Measurements from ENCODE around the gene SCD5. TPM values are rescaled to one million over a fixed set of nuclear protein-coding genes. Genes with fewer than 3 reads are reported as not detected.

SCD5 gene
- total RNA-seq, 2 donors from 2014 or later = 9.7 to 14.0 TPM

GRCh38 chr4:82755650-82756049 is 42.9 kb downstream of the SCD5 start:
- H3K36me3 ChIP-seq = no peaks in the 10 kb centered on the region
- TF ChIP-seq CTCF (IDR thresholded peaks at IDR 0.05) = no peak
- no peak overlapping the region for H3K4me3 ChIP-seq
- H3K27me3 ChIP-seq = no peaks in the 10 kb centered on the region
- peaks cover 0 to 8% of the 10 kb centered on the region in 2 donors for H3K4me1 ChIP-seq
- H3K27ac ChIP-seq = no peak overlapping the region
- DNase-seq (ENCODE audit: low spot score) = no peak
- H3K9me3 ChIP-seq = no peaks in the 10 kb centered on the region

- Histone ChIP-seq H3K4me1 (peaks cover 0 to 8% of the 10 kb centered on the region in 2 donors), H3K9me3 (no peaks in the 10 kb centered on the region), H3K27ac (peak overlapping the region in 1 of 2 donors; percentile 68), H3K27me3 (no peaks in the 10 kb centered on the region), H3K36me3 (no peaks in the 10 kb centered on the region), H3K4me3 (no peak overlapping the region)
- no peak for TF ChIP-seq CTCF (IDR thresholded peaks at IDR 0.05)
- no peak for DNase-seq (ENCODE audit: low spot score)
Measured at GRCh38 chr4:82754513-82755165, 44.0 kb downstream of the SCD5 start.

- DNase-seq (ENCODE audit: low spot score) = peak; percentile 82
- H3K4me1 ChIP-seq = peaks cover 0 to 8% of the 10 kb centered on the region in 2 donors
- H3K27ac ChIP-seq = peak overlapping the region in 1 of 2 donors; percentile 68
- H3K4me3 ChIP-seq = no peak overlapping the region
- H3K27me3 ChIP-seq = no peaks in the 10 kb centered on the region
- no peak for TF ChIP-seq CTCF (IDR thresholded peaks at IDR 0.05)
- H3K9me3 ChIP-seq = no peaks in the 10 kb centered on the region
- H3K36me3 ChIP-seq = no peaks in the 10 kb centered on the region
Measured at GRCh38 chr4:82753725-82754410, 44.7 kb downstream of the SCD5 start.

GRCh38 chr4:82753238-82753637 is 45.4 kb downstream of the SCD5 start:
- Histone ChIP-seq H3K4me3 (no peak overlapping the region), H3K4me1 (peaks cover 0 to 8% of the 10 kb centered on the region in 2 donors), H3K9me3 (no peaks in the 10 kb centered on the region), H3K27me3 (no peaks in the 10 kb centered on the region), H3K36me3 (no peaks in the 10 kb centered on the region), H3K27ac (peak overlapping the region in 1 of 2 donors; percentile 68)
- DNase-seq (ENCODE audit: low spot score) = no peak
- TF ChIP-seq CTCF (IDR thresholded peaks at IDR 0.05) = no peak

- Histone ChIP-seq H3K9me3 (no peaks in the 10 kb centered on the region), H3K27ac (no peak overlapping the region), H3K36me3 (no peaks in the 10 kb centered on the region), H3K4me3 (no peak overlapping the region), H3K27me3 (no peaks in the 10 kb centered on the region), H3K4me1 (no peaks in the 10 kb centered on the region)
- TF ChIP-seq CTCF (IDR thresholded peaks at IDR 0.05) = no peak
- DNase-seq (ENCODE audit: low spot score) = no peak
Measured at GRCh38 chr4:82748810-82749470, 49.7 kb downstream of the SCD5 start.

All from right atrium auricular region (tissue), 2 donors.